Measurements from ENCODE around the gene DYNLRB2.

DYNLRB2 gene

DNA sequence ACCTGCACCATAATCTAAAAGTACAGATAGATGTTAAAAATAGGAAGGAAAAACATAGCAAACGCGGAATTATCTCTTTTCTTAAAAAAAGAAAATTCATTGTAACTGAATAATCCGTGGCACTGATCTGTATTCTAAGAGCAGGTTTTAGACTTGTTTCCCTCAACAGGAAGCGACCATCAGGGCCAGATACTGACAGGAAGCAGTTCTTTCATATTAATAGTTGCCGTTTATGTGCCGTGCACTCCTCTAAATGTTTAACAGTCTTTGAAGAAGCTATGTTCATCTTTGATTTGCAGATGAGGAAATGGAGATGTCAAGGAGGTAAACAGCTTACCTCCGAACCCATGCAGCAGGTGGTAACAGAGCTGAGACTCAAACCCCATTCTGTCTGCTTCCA, 23.6 kb downstream of the DYNLRB2 start:
- TF ChIP-seq, protein P1, sequence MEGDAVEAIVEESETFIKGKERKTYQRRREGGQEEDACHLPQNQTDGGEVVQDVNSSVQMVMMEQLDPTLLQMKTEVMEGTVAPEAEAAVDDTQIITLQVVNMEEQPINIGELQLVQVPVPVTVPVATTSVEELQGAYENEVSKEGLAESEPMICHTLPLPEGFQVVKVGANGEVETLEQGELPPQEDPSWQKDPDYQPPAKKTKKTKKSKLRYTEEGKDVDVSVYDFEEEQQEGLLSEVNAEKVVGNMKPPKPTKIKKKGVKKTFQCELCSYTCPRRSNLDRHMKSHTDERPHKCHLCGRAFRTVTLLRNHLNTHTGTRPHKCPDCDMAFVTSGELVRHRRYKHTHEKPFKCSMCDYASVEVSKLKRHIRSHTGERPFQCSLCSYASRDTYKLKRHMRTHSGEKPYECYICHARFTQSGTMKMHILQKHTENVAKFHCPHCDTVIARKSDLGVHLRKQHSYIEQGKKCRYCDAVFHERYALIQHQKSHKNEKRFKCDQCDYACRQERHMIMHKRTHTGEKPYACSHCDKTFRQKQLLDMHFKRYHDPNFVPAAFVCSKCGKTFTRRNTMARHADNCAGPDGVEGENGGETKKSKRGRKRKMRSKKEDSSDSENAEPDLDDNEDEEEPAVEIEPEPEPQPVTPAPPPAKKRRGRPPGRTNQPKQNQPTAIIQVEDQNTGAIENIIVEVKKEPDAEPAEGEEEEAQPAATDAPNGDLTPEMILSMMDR (IDR thresholded peaks at IDR 0.05; ENCODE audit: borderline replicate concordance, extremely low read depth, low read length, poor library complexity, severe bottlenecking) = no peak
- no peak for TF ChIP-seq EZH2 (IDR thresholded peaks at IDR 0.05; ENCODE audit: borderline replicate concordance, low read depth, low read length, severe bottlenecking)

DNA sequence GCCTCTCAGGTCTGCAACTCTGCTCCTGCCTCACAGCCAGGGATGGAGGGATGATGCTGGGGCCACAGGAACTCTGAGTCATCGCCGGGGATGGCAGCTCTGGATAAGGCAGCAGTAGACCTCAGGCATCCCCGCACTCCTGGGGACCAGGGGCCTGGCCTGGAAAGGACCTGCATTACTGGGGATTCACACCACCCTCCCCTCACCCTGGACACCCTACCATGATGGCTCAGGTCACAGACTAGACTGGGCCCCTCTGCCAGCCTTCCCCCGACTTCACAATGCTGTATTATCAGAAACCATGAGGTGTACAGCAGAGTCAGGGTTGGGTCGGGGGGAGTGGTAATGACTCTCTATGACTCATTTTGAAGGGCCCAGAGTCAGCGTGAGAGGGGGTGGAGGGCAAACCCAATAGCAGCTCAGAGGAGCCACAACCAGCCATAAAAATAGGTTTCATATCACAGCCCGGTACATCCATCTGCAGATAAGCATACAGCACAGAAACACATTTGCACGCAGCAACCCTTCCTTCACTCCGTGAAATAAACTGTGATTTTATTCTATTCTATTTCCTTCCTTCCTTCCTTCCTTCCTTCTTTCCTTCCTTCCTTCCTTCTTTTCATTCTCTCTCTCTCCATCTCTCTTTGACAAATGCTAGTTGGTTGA, 28.8 kb downstream of the DYNLRB2 start:
- Histone ChIP-seq H3K4me2 (ENCODE audit: insufficient read depth, low read length) (no peak overlapping the region), H4K20me1 (ENCODE audit: insufficient read depth, low read length) (no peaks in the 10 kb centered on the region; the same call in 1 of the 2 replicates), H3K27me3 (ENCODE audit: insufficient read depth, low read length, poor library complexity) (peaks cover 7% of the 10 kb centered on the region), H2AFZ (ENCODE audit: low read depth, low read length) (no peak overlapping the region), H3K27ac (ENCODE audit: low read length) (no peak overlapping the region), H3K36me3 (ENCODE audit: insufficient read depth, low read length) (no peaks in the 10 kb centered on the region), H3K9me3 (ENCODE audit: insufficient read depth, low read length, severe bottlenecking) (no peaks in the 10 kb centered on the region), H3K4me1 (ENCODE audit: insufficient read depth, low read length) (no peaks in the 10 kb centered on the region), H3K4me3 (ENCODE audit: low read depth in 1 of 2, low read length in 2 of 2) (no peak overlapping the region), H3K79me2 (ENCODE audit: insufficient read depth, low read length) (no peaks in the 10 kb centered on the region), H3K9ac (ENCODE audit: low read depth, low read length) (no peak overlapping the region)
- no peak for DNase-seq
- ATAC-seq (ENCODE audit: insufficient read depth, low read depth) = no peak
- TF ChIP-seq, protein P1 (IDR thresholded peaks at IDR 0.05; ENCODE audit: borderline replicate concordance, extremely low read depth, low read length, poor library complexity, severe bottlenecking) = no peak
- TF ChIP-seq EZH2 (IDR thresholded peaks at IDR 0.05; ENCODE audit: borderline replicate concordance, low read depth, low read length, severe bottlenecking) = no peak

More for the DNA sequence above, 23.6 kb downstream of the DYNLRB2 start:
- H3K4me3 ChIP-seq (ENCODE audit: low read depth in 1 of 2, low read length in 2 of 2) = no peak overlapping the region
- H4K20me1 ChIP-seq (ENCODE audit: insufficient read depth, low read length) = no peaks in the 10 kb centered on the region
- H3K36me3 ChIP-seq (ENCODE audit: insufficient read depth, low read length) = no peaks in the 10 kb centered on the region
- no peak overlapping the region for H2AFZ ChIP-seq (ENCODE audit: low read depth, low read length)
- no peak for DNase-seq
- peaks cover 16% of the 10 kb centered on the region for H3K27me3 ChIP-seq (ENCODE audit: insufficient read depth, low read length, poor library complexity)
- H3K9ac ChIP-seq (ENCODE audit: low read depth, low read length) = no peak overlapping the region
- no peaks in the 10 kb centered on the region for H3K4me1 ChIP-seq (ENCODE audit: insufficient read depth, low read length)
- H3K79me2 ChIP-seq (ENCODE audit: insufficient read depth, low read length) = no peaks in the 10 kb centered on the region
- H3K27ac ChIP-seq (ENCODE audit: low read length) = no peak overlapping the region
- H3K4me2 ChIP-seq (ENCODE audit: insufficient read depth, low read length) = no peak overlapping the region
- no peak for ATAC-seq (ENCODE audit: insufficient read depth, low read depth)
- H3K9me3 ChIP-seq (ENCODE audit: insufficient read depth, low read length, severe bottlenecking) = no peaks in the 10 kb centered on the region

DNA sequence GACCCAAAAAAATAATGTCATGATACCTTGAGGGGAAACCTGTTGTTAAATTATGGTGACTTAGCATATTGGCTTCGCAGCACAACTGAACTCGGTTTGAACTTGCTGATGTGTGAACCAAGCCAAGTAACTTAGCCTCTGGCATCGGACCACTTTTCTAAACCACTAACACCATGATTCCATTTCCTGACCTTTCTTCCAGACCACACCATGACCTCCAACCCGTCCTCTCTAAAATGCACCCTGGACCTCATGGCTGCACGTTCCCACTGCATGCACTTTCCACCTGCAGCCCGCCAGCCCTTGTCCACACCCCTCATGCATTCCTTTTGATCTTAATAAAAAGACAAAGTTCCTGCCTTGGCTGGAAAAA, 29.3 kb downstream of the DYNLRB2 start:
- H3K9ac ChIP-seq (ENCODE audit: low read depth, low read length) = no peak overlapping the region
- no peaks in the 10 kb centered on the region for H3K36me3 ChIP-seq (ENCODE audit: insufficient read depth, low read length)
- no peak for TF ChIP-seq EZH2 (IDR thresholded peaks at IDR 0.05; ENCODE audit: borderline replicate concordance, low read depth, low read length, severe bottlenecking)
- DNase-seq = no peak
- H3K27me3 ChIP-seq (ENCODE audit: insufficient read depth, low read length, poor library complexity) = peaks cover 4% of the 10 kb centered on the region
- H3K27ac ChIP-seq (ENCODE audit: low read length) = no peak overlapping the region
- ATAC-seq (ENCODE audit: insufficient read depth, low read depth) = no peak
- H3K4me1 ChIP-seq (ENCODE audit: insufficient read depth, low read length) = no peaks in the 10 kb centered on the region
- H4K20me1 ChIP-seq (ENCODE audit: insufficient read depth, low read length) = no peaks in the 10 kb centered on the region; the same call in 1 of the 2 replicates
- H3K4me3 ChIP-seq (ENCODE audit: low read depth in 1 of 2, low read length in 2 of 2) = no peak overlapping the region
- no peaks in the 10 kb centered on the region for H3K79me2 ChIP-seq (ENCODE audit: insufficient read depth, low read length)
- H3K9me3 ChIP-seq (ENCODE audit: insufficient read depth, low read length, severe bottlenecking) = no peaks in the 10 kb centered on the region
- H3K4me2 ChIP-seq (ENCODE audit: insufficient read depth, low read length) = no peak overlapping the region
- no peak overlapping the region for H2AFZ ChIP-seq (ENCODE audit: low read depth, low read length)

DNA sequence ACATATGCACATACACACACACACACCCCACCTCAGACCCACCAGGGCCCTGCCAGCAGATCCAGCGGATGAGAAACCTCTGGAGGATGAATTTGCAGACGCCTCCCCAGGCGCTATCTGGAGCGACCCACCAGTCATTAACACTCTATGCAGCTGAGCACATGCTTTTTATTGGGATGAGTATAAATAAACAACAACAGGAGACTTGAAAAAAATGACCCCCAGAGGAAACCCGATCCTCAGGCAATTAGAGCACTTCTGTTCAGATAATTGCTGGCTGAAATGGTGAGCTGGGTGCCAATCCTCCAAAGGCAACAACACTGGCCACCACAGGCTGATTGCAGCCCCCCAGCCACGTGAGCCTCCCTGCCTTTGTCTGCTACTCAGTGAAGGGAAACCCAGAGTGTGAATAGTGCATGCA, 32.9 kb downstream of the DYNLRB2 start:
- DNase-seq (no peak), ATAC-seq (ENCODE audit: insufficient read depth, low read depth) (no peak)
- Histone ChIP-seq H3K27ac (ENCODE audit: low read length) (no peak overlapping the region), H3K9me3 (ENCODE audit: insufficient read depth, low read length, severe bottlenecking) (no peaks in the 10 kb centered on the region), H3K36me3 (ENCODE audit: insufficient read depth, low read length) (no peaks in the 10 kb centered on the region), H3K4me2 (ENCODE audit: insufficient read depth, low read length) (no peak overlapping the region), H3K4me3 (ENCODE audit: low read depth in 1 of 2, low read length in 2 of 2) (no peak overlapping the region), H3K27me3 (ENCODE audit: insufficient read depth, low read length, poor library complexity) (no peaks in the 10 kb centered on the region), H3K9ac (ENCODE audit: low read depth, low read length) (no peak overlapping the region), H3K4me1 (ENCODE audit: insufficient read depth, low read length) (no peaks in the 10 kb centered on the region), H2AFZ (ENCODE audit: low read depth, low read length) (no peak overlapping the region), H3K79me2 (ENCODE audit: insufficient read depth, low read length) (no peaks in the 10 kb centered on the region), H4K20me1 (ENCODE audit: insufficient read depth, low read length) (no peaks in the 10 kb centered on the region; the same call in 1 of the 2 replicates)
- TF ChIP-seq, protein P1 (IDR thresholded peaks at IDR 0.05; ENCODE audit: borderline replicate concordance, extremely low read depth, low read length, poor library complexity, severe bottlenecking) = no peak
- TF ChIP-seq EZH2 (IDR thresholded peaks at IDR 0.05; ENCODE audit: borderline replicate concordance, low read depth, low read length, severe bottlenecking) = no peak

Data from DND-41 (cell line).